ENCODE results near the gene CYP2E1. TPM values are rescaled to one million over a fixed set of nuclear protein-coding genes. Genes with fewer than 3 reads are reported as not detected.
A peak's percentile ranks its signal among the peaks of the same experiment; 100 is the strongest.

CYP2E1 gene
- total RNA-seq, 1 donor from 2014 or later: 0.86 TPM

GRCh38 chr10:133529576-133529946, 2.4 kb downstream of the CYP2E1 start:
- H3K4me1 ChIP-seq: peaks cover 30% of the 10 kb centered on the region
- no peak for TF ChIP-seq CTCF (IDR thresholded peaks at IDR 0.05)
- no peak overlapping the region for H3K27ac ChIP-seq
- no peaks in the 10 kb centered on the region for H3K36me3 ChIP-seq
- ATAC-seq (no peak), DNase-seq (no peak)
- no peaks in the 10 kb centered on the region for H3K9me3 ChIP-seq
- H3K4me3 ChIP-seq: peak overlapping the region; percentile 37
- intact Hi-C loops (cut with DNase I): no loop called here
- peaks cover 61% of the 10 kb centered on the region for H3K27me3 ChIP-seq (ENCODE audit: low read depth)

GRCh38 chr10:133530506-133530905, 3.3 kb downstream of the CYP2E1 start:
- Histone ChIP-seq H3K9me3 (no peaks in the 10 kb centered on the region), H3K4me1 (peaks cover 30% of the 10 kb centered on the region), H3K36me3 (no peaks in the 10 kb centered on the region), H3K27me3 (ENCODE audit: low read depth) (peaks cover 58% of the 10 kb centered on the region), H3K4me3 (no peak overlapping the region), H3K27ac (no peak overlapping the region)
- ATAC-seq: no peak
- intact Hi-C loops (cut with DNase I): no loop called here
- TF ChIP-seq CTCF (IDR thresholded peaks at IDR 0.05): no peak
- no peak for DNase-seq

GRCh38 chr10:133532871-133533270, 5.7 kb downstream of the CYP2E1 start:
- Histone ChIP-seq H3K27me3 (ENCODE audit: low read depth) (peaks cover 40% of the 10 kb centered on the region), H3K27ac (no peak overlapping the region), H3K4me3 (no peak overlapping the region), H3K4me1 (peaks cover 26% of the 10 kb centered on the region), H3K9me3 (no peaks in the 10 kb centered on the region), H3K36me3 (no peaks in the 10 kb centered on the region)
- DNase-seq (no peak), ATAC-seq (no peak)
- no peak for TF ChIP-seq CTCF (IDR thresholded peaks at IDR 0.05)
- intact Hi-C loops (cut with DNase I): no loop called here

- ATAC-seq: no peak
- H3K27me3 ChIP-seq (ENCODE audit: low read depth): peaks cover 24% of the 10 kb centered on the region
- intact Hi-C loops (cut with DNase I): no loop called here
- no peak for TF ChIP-seq CTCF (IDR thresholded peaks at IDR 0.05)
- peaks cover 10% of the 10 kb centered on the region for H3K4me1 ChIP-seq
- H3K9me3 ChIP-seq: no peaks in the 10 kb centered on the region
- H3K27ac ChIP-seq: no peak overlapping the region
- no peak for DNase-seq
- no peaks in the 10 kb centered on the region for H3K36me3 ChIP-seq
- H3K4me3 ChIP-seq: no peak overlapping the region
Measured at GRCh38 chr10:133534417-133534816, 7.3 kb downstream of the CYP2E1 start.

- ATAC-seq (no peak), DNase-seq (no peak)
- TF ChIP-seq CTCF (IDR thresholded peaks at IDR 0.05): no peak
- Histone ChIP-seq H3K9me3 (no peaks in the 10 kb centered on the region), H3K4me3 (no peak overlapping the region), H3K27me3 (ENCODE audit: low read depth) (peaks cover 7% of the 10 kb centered on the region), H3K27ac (no peak overlapping the region), H3K36me3 (no peaks in the 10 kb centered on the region), H3K4me1 (no peaks in the 10 kb centered on the region)
- intact Hi-C loops (cut with DNase I): no loop called here
Measured at GRCh38 chr10:133536198-133536597, 9.0 kb downstream of the CYP2E1 start.
